Tibial nerve (tissue), 4 donors: Measurements from ENCODE around the gene NAB2.

ENCODE experiments used
- CTCF ChIP-seq, 5 experiments: fragments of 200-600 bp in 3 of 5; fragments of 450-650 bp in 2 of 5; sonication (generic) in 3 of 5; IDR thresholded peaks; one replicate each; pipeline ENCODE4 v1.5.1; 2016 to 2019; ENCODE audit warnings: antibody characterized with exemption in 5 of 5, mild to moderate bottlenecking in 3 of 5, moderate library complexity in 2 of 5
- EP300 ChIP-seq, 2 donors: sonication (generic); formaldehyde crosslinking; IDR thresholded peaks; one replicate each; pipeline ENCODE4 v1.6.1; 2017; ENCODE audit warnings: antibody characterized with exemption in 2 of 2, mild to moderate bottlenecking in 1 of 2
- POLR2A ChIP-seq, 2 donors: fragments of 450-650 bp; IDR thresholded peaks; one replicate each; pipeline ENCODE4 v1.6.1; 2017; ENCODE audit warnings: antibody characterized with exemption in 2 of 2, mild to moderate bottlenecking in 2 of 2, moderate library complexity in 2 of 2

- TF ChIP-seq POLR2A (IDR thresholded peaks at IDR 0.05) (no peak), CTCF (IDR thresholded peaks at IDR 0.05) (no peak), EP300 (IDR thresholded peaks at IDR 0.05) (no peak)
These were observed 17.3 kb downstream of the NAB2 start for GRCh38 chr12:57106021-57106708.
